HepG2 (cell line): ENCODE data around the gene ABCG2. TPM values are rescaled to one million over a fixed set of nuclear protein-coding genes. Genes with fewer than 3 reads are reported as not detected.

Experiments
- ATAC-seq: fragments of 200-7000 bp; cut with Tn5 transposase; 3 replicates; pipeline ENCODE4 v1.9.1; 2020; ENCODE audit warnings: mild to moderate bottlenecking, moderate library complexity
- BruUV-seq: library from RNA; stranded (reverse); fragments of 400-500 nt; replicated peaks from 2 replicates; lab custom pipeline; 2021; lab: Mats Ljungman, UMichigan
- CTCF ChIA-PET: fragments of 300-600 bp; formaldehyde crosslinking; extraction: SDS; loops from one replicate; lab custom pipeline; 2021; ENCODE audit warnings: low total read pairs, inconsistent platforms, low intra/inter-chr PET ratio; lab: Yijun Ruan, JAX
- POLR2A ChIA-PET: fragments of 350-600 bp; sonication (Branson Sonifier 250); formaldehyde crosslinking; loops from one replicate; lab custom pipeline; 2020; ENCODE audit warnings: antibody characterized with exemption, inconsistent platforms; lab: Yijun Ruan, JAX
- DNase-seq: peaks from one replicate; pipeline ENCODE4 v3.0.0-alpha.2; 2015; ENCODE audit warnings: low spot score
- FAIRE-seq: peaks from 3 replicates; lab custom pipeline; 2011; peaks lifted over from hg19 to GRCh38; lab: Jason Lieb, UNC
- H2AFZ ChIP-seq: one replicate; pipeline ENCODE4 v1.6.1; 2011; ENCODE audit warnings: low read length, inconsistent platforms
- H3K27ac ChIP-seq: fragments of 300-600 bp; 3 replicates; pipeline ENCODE4 v1.8.0; 2011; ENCODE audit warnings: mixed run types, mild to moderate bottlenecking, mixed read lengths, low read length, inconsistent platforms; ENCODE audit not compliant: insufficient read depth; ENCODE audit errors: extremely low read length
- H3K27me3 ChIP-seq, 2 experiments: fragments of 200-600 bp in 1 of 2; 2 replicates in 1 of 2; 3 replicates in 1 of 2; pipeline versions ENCODE4 v1.6.0 to v1.8.0; 2011; ENCODE audit warnings: low read length in 2 of 2, mild to moderate bottlenecking in 2 of 2, moderate library complexity in 2 of 2, inconsistent platforms in 1 of 2; ENCODE audit not compliant: insufficient read depth in 2 of 2, control insufficient read depth in 1 of 2
- H3K36me3 ChIP-seq, 2 experiments: fragments of 200-600 bp in 1 of 2; replicated peaks in 1 of 2; 2 replicates in 1 of 2; 3 replicates in 1 of 2; pipeline versions ENCODE4 v1.5.1 to v1.8.0; 2011; ENCODE audit warnings: low read length in 2 of 2, inconsistent platforms in 1 of 2; ENCODE audit not compliant: insufficient read depth in 2 of 2, control insufficient read depth in 1 of 2
- H3K4me1 ChIP-seq: 2 replicates; pipeline ENCODE4 v1.5.1; 2012; ENCODE audit warnings: low read length, inconsistent platforms; ENCODE audit not compliant: insufficient read depth
- H3K4me2 ChIP-seq: 2 replicates; pipeline ENCODE4 v1.6.0; 2011; ENCODE audit warnings: low read depth, low read length, inconsistent platforms
- H3K4me3 ChIP-seq, 3 experiments: fragments of 200-600 bp in 1 of 3; sonication (generic), shearing (Covaris generic) in 1 of 3; replicated peaks in 1 of 3; 2 replicates each; pipeline ENCODE4 v1.5.1; 2011 to 2016; ENCODE audit warnings: low read length in 3 of 3, inconsistent platforms in 2 of 3, low read depth in 2 of 3, mild to moderate bottlenecking in 2 of 3, control low read depth in 1 of 3, mixed read lengths in 1 of 3; ENCODE audit not compliant: insufficient read depth in 1 of 3
- H3K79me2 ChIP-seq: one replicate; pipeline ENCODE4 v1.6.1; 2011; ENCODE audit warnings: low read length, inconsistent platforms; ENCODE audit not compliant: insufficient read depth
- H3K9ac ChIP-seq: 2 replicates; pipeline ENCODE4 v1.6.0; 2011; ENCODE audit warnings: mild to moderate bottlenecking, low read depth, low read length, inconsistent platforms; ENCODE audit not compliant: insufficient read depth
- H3K9me3 ChIP-seq: 2 replicates; pipeline ENCODE4 v1.5.1; 2012; ENCODE audit warnings: mild to moderate bottlenecking, low read length
- H4K20me1 ChIP-seq: 2 replicates; pipeline ENCODE4 v1.6.0; 2011; ENCODE audit warnings: inconsistent platforms, mild to moderate bottlenecking, low read length, moderate library complexity; ENCODE audit not compliant: insufficient read depth
- GATAD2A ChIP-seq: IDR thresholded peaks from 2 replicates; pipeline ENCODE4 v1.6.1; 2016
- MED1 ChIP-seq: sonication (generic); formaldehyde crosslinking; IDR thresholded peaks from 2 replicates; pipeline ENCODE4 v1.4.0; 2020; ENCODE audit warnings: missing genetic modification reagents
- SALL1 ChIP-seq: sonication (generic); formaldehyde crosslinking; IDR thresholded peaks from 2 replicates; pipeline ENCODE4 v1.8.0; 2022; ENCODE audit warnings: mild to moderate bottlenecking, missing genetic modification reagents
- SKI ChIP-seq: fragments of 450-650 bp; IDR thresholded peaks from one replicate; pipeline ENCODE4 v1.6.1; 2018; ENCODE audit warnings: mild to moderate bottlenecking; ENCODE audit not compliant: partially characterized antibody
- SOX5 ChIP-seq: IDR thresholded peaks from 2 replicates; pipeline ENCODE4 v1.6.1; 2016; ENCODE audit warnings: borderline replicate concordance
- TEAD2 ChIP-seq: sonication (generic); formaldehyde crosslinking; IDR thresholded peaks from 2 replicates; pipeline ENCODE4 v1.9.0; 2021; ENCODE audit warnings: missing genetic modification reagents
- TOE1 ChIP-seq: sonication (generic); formaldehyde crosslinking; IDR thresholded peaks from 2 replicates; pipeline ENCODE4 v1.4.0; 2020; ENCODE audit warnings: mild to moderate bottlenecking, missing genetic modification reagents
- ZNF720 ChIP-seq: sonication (generic); formaldehyde crosslinking; IDR thresholded peaks from 2 replicates; pipeline ENCODE4 v1.4.0; 2020; ENCODE audit warnings: missing genetic modification reagents
- WGBS: methylation state at CpG from one replicate; pipeline ENCODE4 v1.1.6; 2017; ENCODE audit warnings: low lambda C conversion rate; 5-methylcytosine and 5-hydroxymethylcytosine counted together
- in situ Hi-C: cut with HindIII; loops from 2 replicates; pipeline ENCODE4 v1.10.0; 2017; ENCODE audit warnings: low pct_unique_long_range_greater_than_20kb; ENCODE audit not compliant: extremely low pct_ligation_motif_present
- intact Hi-C: fragments of 100-400 bp; cut with micrococcal nuclease; formaldehyde crosslinking; loops from one replicate; pipeline ENCODE4 v1.10.0; 2022; ENCODE audit not compliant: unreplicated experiment
- polyA plus RNA-seq, 8 experiments: library from polyadenylated mRNA; depleted of rRNA in 3 of 8; stranded (reverse) in 7 of 8; unstranded in 1 of 8; fragments of >200 nt; fragmentation: Illumina TruSeq in 4 of 8; extraction: Trizol in 4 of 8; gene quantifications; 2 replicates each; pipeline versions ENCODE4 v1.2.1 to v1.2.3, GENCODE V29; 2011 to 2016; ENCODE audit warnings: low read depth in 4 of 8, missing spikeins in 1 of 8, mixed read lengths in 1 of 8; ENCODE audit not compliant: insufficient read depth in 1 of 8
- total RNA-seq, 5 experiments: library from RNA; depleted of rRNA; stranded (reverse); fragments of >200 nt; fragmentation: Illumina TruSeq; extraction: Trizol; gene quantifications; 2 replicates each; pipeline ENCODE4 v1.2.3, GENCODE V29; 2016; ENCODE audit warnings: low read depth in 1 of 5
- TF ChIP-seq, protein P1 (sequence below): sonication (generic); formaldehyde crosslinking; IDR thresholded peaks from 2 replicates; pipeline ENCODE4 v1.4.0; 2020; ENCODE audit warnings: missing genetic modification reagents, mild to moderate bottlenecking, borderline replicate concordance
- TF ChIP-seq, protein P2 (sequence below): sonication (generic); formaldehyde crosslinking; IDR thresholded peaks from 2 replicates; pipeline ENCODE4 v1.5.1; 2020; ENCODE audit warnings: mild to moderate bottlenecking, moderate library complexity, missing genetic modification reagents
- TF ChIP-seq, protein P3 (sequence below): IDR thresholded peaks from 2 replicates; pipeline ENCODE4 v1.6.1; 2012; ENCODE audit warnings: inconsistent platforms
- TF ChIP-seq, protein P4 (sequence below): sonication (generic); IDR thresholded peaks from 2 replicates; pipeline ENCODE4 v1.6.1; 2016; ENCODE audit warnings: low read depth, borderline replicate concordance
- TF ChIP-seq, protein P5 (sequence below): sonication (generic); formaldehyde crosslinking; conservative IDR thresholded peaks from 2 replicates; pipeline ENCODE4 v1.4.0; 2020; ENCODE audit warnings: mild to moderate bottlenecking, missing genetic modification reagents, moderate library complexity
- TF ChIP-seq, protein P6 (sequence below): sonication (generic); formaldehyde crosslinking; IDR thresholded peaks from 2 replicates; pipeline ENCODE4 v1.4.0; 2020; ENCODE audit warnings: missing genetic modification reagents, mild to moderate bottlenecking, borderline replicate concordance

Gene ABCG2
- total and polyA plus RNA-seq, 2 of the 13 experiments (the other 11 are each of a cell fraction or from before 2014, with no cell fraction given): 10.0 to 15.7 TPM

DNA sequence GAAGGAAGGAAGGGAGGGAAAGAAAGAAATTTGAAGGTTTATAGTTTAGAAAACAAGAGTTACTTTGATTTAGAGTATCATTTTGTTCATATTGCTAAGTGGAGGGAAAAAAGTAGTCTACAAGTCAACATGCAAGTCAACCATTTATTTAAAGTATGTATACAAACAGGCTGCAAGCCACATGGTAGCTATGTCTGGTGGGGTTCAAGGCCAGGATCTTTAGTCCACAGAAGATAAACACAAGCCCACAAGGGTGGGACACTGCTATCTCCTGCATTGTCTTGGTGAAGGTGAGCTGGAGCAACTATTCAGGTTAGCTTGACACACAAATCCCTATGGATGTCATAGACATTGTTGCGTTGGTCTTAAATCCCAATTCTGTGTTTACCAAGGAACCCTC lies 71.4 kb downstream of the ABCG2 start:
- no peaks in the 10 kb centered on the region for H3K27me3 ChIP-seq
- in situ Hi-C loops: no loop called here
- POLR2A ChIA-PET: interaction anchor here (1.9 kb wide), 1 partner anchor 20 kb away, joined by 5 read pairs; no protein-coding TSS in a partner anchor
- peak; percentile 28 for DNase-seq
- no peak overlapping the region for H3K4me3 ChIP-seq
- no peak overlapping the region for H3K9ac ChIP-seq
- no peaks in the 10 kb centered on the region for H4K20me1 ChIP-seq
- H2AFZ ChIP-seq: no peak overlapping the region
- peak; percentile 60; the same call in 2 of the 3 replicates for ATAC-seq
- 0 out of 2 replicates have a peak, but pooled peaks cover 4% of the 10 kb centered on the region for H3K9me3 ChIP-seq
- no peaks in the 10 kb centered on the region for H3K36me3 ChIP-seq
- WGBS: 100% methylated on average over 1 of the region's 1 CpG
- CTCF ChIA-PET: no interaction called here
- FAIRE-seq: peak; percentile 18
- intact Hi-C loops: no loop called here
- H3K79me2 ChIP-seq: no peaks in the 10 kb centered on the region
- no peak overlapping the region for H3K4me2 ChIP-seq
- no peak overlapping the region for H3K27ac ChIP-seq
- no TSS peak for BruUV-seq
- H3K4me1 ChIP-seq: peaks cover 17% of the 10 kb centered on the region
- peak; percentile 64 for TF ChIP-seq SALL1 (CRISPR knock-in tag)
- TF ChIP-seq, protein P1, sequence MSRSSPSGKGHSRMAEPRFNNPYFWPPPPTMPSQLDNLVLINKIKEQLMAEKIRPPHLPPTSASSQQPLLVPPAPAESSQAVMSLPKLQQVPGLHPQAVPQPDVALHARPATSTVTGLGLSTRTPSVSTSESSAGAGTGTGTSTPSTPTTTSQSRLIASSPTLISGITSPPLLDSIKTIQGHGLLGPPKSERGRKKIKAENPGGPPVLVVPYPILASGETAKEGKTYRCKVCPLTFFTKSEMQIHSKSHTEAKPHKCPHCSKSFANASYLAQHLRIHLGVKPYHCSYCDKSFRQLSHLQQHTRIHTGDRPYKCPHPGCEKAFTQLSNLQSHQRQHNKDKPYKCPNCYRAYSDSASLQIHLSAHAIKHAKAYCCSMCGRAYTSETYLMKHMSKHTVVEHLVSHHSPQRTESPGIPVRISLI (CRISPR knock-in tag): no peak
- TF ChIP-seq, protein P2, sequence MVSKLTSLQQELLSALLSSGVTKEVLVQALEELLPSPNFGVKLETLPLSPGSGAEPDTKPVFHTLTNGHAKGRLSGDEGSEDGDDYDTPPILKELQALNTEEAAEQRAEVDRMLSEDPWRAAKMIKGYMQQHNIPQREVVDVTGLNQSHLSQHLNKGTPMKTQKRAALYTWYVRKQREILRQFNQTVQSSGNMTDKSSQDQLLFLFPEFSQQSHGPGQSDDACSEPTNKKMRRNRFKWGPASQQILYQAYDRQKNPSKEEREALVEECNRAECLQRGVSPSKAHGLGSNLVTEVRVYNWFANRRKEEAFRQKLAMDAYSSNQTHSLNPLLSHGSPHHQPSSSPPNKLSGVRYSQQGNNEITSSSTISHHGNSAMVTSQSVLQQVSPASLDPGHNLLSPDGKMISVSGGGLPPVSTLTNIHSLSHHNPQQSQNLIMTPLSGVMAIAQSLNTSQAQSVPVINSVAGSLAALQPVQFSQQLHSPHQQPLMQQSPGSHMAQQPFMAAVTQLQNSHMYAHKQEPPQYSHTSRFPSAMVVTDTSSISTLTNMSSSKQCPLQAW: 0 out of 2 replicates have a peak, but pooled peaks have one; percentile 20
- TF ChIP-seq TOE1 (CRISPR knock-in tag): no peak
- TF ChIP-seq, protein P3, sequence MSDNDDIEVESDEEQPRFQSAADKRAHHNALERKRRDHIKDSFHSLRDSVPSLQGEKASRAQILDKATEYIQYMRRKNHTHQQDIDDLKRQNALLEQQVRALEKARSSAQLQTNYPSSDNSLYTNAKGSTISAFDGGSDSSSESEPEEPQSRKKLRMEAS: peak; percentile 24; the same call in 1 of the 2 replicates
- peak; percentile 50; the same call in 1 of the 2 replicates for TF ChIP-seq MED1
- TF ChIP-seq, protein P4, sequence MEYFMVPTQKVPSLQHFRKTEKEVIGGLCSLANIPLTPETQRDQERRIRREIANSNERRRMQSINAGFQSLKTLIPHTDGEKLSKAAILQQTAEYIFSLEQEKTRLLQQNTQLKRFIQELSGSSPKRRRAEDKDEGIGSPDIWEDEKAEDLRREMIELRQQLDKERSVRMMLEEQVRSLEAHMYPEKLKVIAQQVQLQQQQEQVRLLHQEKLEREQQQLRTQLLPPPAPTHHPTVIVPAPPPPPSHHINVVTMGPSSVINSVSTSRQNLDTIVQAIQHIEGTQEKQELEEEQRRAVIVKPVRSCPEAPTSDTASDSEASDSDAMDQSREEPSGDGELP: no peak
- TF ChIP-seq SOX5 (CRISPR knock-in tag): peak; percentile 43; the same call in 1 of the 2 replicates
- TF ChIP-seq, protein P5, sequence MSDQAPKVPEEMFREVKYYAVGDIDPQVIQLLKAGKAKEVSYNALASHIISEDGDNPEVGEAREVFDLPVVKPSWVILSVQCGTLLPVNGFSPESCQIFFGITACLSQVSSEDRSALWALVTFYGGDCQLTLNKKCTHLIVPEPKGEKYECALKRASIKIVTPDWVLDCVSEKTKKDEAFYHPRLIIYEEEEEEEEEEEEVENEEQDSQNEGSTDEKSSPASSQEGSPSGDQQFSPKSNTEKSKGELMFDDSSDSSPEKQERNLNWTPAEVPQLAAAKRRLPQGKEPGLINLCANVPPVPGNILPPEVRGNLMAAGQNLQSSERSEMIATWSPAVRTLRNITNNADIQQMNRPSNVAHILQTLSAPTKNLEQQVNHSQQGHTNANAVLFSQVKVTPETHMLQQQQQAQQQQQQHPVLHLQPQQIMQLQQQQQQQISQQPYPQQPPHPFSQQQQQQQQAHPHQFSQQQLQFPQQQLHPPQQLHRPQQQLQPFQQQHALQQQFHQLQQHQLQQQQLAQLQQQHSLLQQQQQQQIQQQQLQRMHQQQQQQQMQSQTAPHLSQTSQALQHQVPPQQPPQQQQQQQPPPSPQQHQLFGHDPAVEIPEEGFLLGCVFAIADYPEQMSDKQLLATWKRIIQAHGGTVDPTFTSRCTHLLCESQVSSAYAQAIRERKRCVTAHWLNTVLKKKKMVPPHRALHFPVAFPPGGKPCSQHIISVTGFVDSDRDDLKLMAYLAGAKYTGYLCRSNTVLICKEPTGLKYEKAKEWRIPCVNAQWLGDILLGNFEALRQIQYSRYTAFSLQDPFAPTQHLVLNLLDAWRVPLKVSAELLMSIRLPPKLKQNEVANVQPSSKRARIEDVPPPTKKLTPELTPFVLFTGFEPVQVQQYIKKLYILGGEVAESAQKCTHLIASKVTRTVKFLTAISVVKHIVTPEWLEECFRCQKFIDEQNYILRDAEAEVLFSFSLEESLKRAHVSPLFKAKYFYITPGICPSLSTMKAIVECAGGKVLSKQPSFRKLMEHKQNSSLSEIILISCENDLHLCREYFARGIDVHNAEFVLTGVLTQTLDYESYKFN (CRISPR knock-in tag): peak; percentile 42; the same call in 1 of the 2 replicates
- TF ChIP-seq, protein P6, sequence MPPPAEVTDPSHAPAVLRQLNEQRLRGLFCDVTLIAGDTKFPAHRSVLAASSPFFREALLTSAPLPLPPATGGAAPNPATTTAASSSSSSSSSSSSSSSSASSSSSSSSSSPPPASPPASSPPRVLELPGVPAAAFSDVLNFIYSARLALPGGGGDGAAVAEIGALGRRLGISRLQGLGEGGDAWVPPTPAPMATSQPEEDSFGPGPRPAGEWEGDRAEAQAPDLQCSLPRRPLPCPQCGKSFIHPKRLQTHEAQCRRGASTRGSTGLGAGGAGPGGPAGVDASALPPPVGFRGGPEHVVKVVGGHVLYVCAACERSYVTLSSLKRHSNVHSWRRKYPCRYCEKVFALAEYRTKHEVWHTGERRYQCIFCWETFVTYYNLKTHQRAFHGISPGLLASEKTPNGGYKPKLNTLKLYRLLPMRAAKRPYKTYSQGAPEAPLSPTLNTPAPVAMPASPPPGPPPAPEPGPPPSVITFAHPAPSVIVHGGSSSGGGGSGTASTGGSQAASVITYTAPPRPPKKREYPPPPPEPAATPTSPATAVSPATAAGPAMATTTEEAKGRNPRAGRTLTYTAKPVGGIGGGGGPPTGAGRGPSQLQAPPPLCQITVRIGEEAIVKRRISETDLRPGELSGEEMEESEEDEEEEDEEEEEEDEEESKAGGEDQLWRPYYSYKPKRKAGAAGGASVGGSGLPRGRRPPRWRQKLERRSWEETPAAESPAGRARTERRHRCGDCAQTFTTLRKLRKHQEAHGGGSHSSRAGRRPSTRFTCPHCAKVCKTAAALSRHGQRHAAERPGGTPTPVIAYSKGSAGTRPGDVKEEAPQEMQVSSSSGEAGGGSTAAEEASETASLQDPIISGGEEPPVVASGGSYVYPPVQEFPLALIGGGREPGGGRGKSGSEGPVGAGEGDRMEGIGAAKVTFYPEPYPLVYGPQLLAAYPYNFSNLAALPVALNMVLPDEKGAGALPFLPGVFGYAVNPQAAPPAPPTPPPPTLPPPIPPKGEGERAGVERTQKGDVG (CRISPR knock-in tag): no peak
- no peak for TF ChIP-seq ZNF720 (CRISPR knock-in tag)
- TF ChIP-seq GATAD2A (CRISPR knock-in tag): peak; percentile 57
- TF ChIP-seq TEAD2 (CRISPR knock-in tag): no peak
- TF ChIP-seq SKI: peak; percentile 35
